K562 (cell line): Measurements from ENCODE around the gene TTC31. TPM values are rescaled to one million over a fixed set of nuclear protein-coding genes. Genes with fewer than 3 reads are reported as not detected.
A peak's percentile ranks its signal among the peaks of the same experiment; 100 is the strongest.

Experiments used
- ASH1L ChIP-seq: fragments of 450-650 bp; IDR thresholded peaks from 2 replicates; pipeline ENCODE4 v1.6.1; 2018; ENCODE audit warnings: borderline replicate concordance, mild to moderate bottlenecking, low read depth; ENCODE audit not compliant: partially characterized antibody
- ETV6 ChIP-seq, 3 experiments: fragments of 150-350 bp in 1 of 3; sonication (generic) in 1 of 3; formaldehyde crosslinking in 1 of 3; IDR thresholded peaks; 2 replicates each; pipeline versions ENCODE4 v1.6.1 to v1.8.0; 2014 to 2022; ENCODE audit warnings: borderline replicate concordance in 2 of 3, low read depth in 2 of 3, antibody characterized with exemption in 1 of 3, low read length in 1 of 3, mild to moderate bottlenecking in 1 of 3, missing genetic modification reagents in 1 of 3
- HDAC6 ChIP-seq: IDR thresholded peaks from 2 replicates; pipeline ENCODE4 v1.6.1; 2012; ENCODE audit warnings: low read depth, mild to moderate bottlenecking, control low read depth, inconsistent platforms, low read length, moderate library complexity
- HSF4 ChIP-seq: fragments of 250-450 bp; sonication (Bioruptor Pico); IDR thresholded peaks from 2 replicates; pipeline ENCODE4 v2.1.2; 2022; ENCODE audit warnings: mild to moderate bottlenecking, moderate library complexity, borderline replicate concordance
- SOX6 ChIP-seq: fragments of 450-650 bp; IDR thresholded peaks from 2 replicates; pipeline ENCODE4 v1.6.1; 2014; ENCODE audit warnings: mild to moderate bottlenecking
- SRF ChIP-seq, 2 experiments: fragments of 250-450, 450-650 bp in 1 of 2; sonication (Bioruptor Pico) in 1 of 2; sonication (generic) in 1 of 2; formaldehyde crosslinking; IDR thresholded peaks; 2 replicates each; pipeline versions ENCODE4 v1.5.0 to v1.5.1; 2020 to 2022; ENCODE audit warnings: mild to moderate bottlenecking in 1 of 2, missing genetic modification reagents in 1 of 2
- TBL1XR1 ChIP-seq, 2 experiments: IDR thresholded peaks; 2 replicates each; pipeline ENCODE4 v1.6.1; 2012; ENCODE audit warnings: improper control_type of control experiment in 2 of 2, low read length in 2 of 2, mild to moderate bottlenecking in 1 of 2
- ZNF586 ChIP-seq: fragments of 450-650 bp; formaldehyde crosslinking; conservative IDR thresholded peaks from 2 replicates; pipeline ENCODE4 v1.4.0; 2020; ENCODE audit warnings: mild to moderate bottlenecking, moderate library complexity
- ZZZ3 ChIP-seq: fragments of 450-650 bp; IDR thresholded peaks from 2 replicates; pipeline ENCODE4 v1.6.1; 2016; ENCODE audit warnings: antibody characterized with exemption, mild to moderate bottlenecking, moderate library complexity
- polyA plus RNA-seq, 8 experiments: library from polyadenylated mRNA; depleted of rRNA in 4 of 8; stranded (reverse) in 5 of 8; unstranded in 3 of 8; fragments of >200 nt; fragmentation: Nextera tagmentation in 2 of 8; fragmentation: Illumina TruSeq in 1 of 8; extraction: Ambion mirVana in 2 of 8; extraction: Trizol in 1 of 8; gene quantifications; 2 replicates each; pipeline versions ENCODE4 v1.2.1 to v1.2.3, GENCODE V29; 2011 to 2014; ENCODE audit warnings: inconsistent platforms in 1 of 8, missing spikeins in 1 of 8
- total RNA-seq, 7 experiments: library from RNA; depleted of rRNA in 6 of 7; stranded (reverse); fragments of >200 nt in 6 of 7; fragmentation: Illumina TruSeq in 2 of 7; extraction: Trizol in 2 of 7; gene quantifications; 2 replicates each; pipeline versions ENCODE4 v1.2.1 to v1.2.3, GENCODE V29; 2011 to 2021; ENCODE audit warnings: low replicate concordance in 1 of 7
- TF ChIP-seq, protein P1 (sequence below): sonication (generic); formaldehyde crosslinking; IDR thresholded peaks from 2 replicates; pipeline ENCODE4 v1.8.0; 2022; ENCODE audit warnings: mild to moderate bottlenecking, missing genetic modification reagents
- TF ChIP-seq, protein P2 (sequence below): sonication (generic); formaldehyde crosslinking; IDR thresholded peaks from 2 replicates; pipeline ENCODE4 v1.4.0; 2020; ENCODE audit warnings: mild to moderate bottlenecking, missing genetic modification reagents
- TF ChIP-seq, protein P3 (sequence below): sonication (generic); formaldehyde crosslinking; IDR thresholded peaks from 2 replicates; pipeline ENCODE4 v1.8.0; 2023; ENCODE audit warnings: mild to moderate bottlenecking, missing genetic modification reagents
- TF ChIP-seq, protein P4 (sequence below): fragments of 450-650 bp; formaldehyde crosslinking; IDR thresholded peaks from 2 replicates; pipeline ENCODE4 v1.4.0; 2022; ENCODE audit warnings: missing genetic modification characterization
- TF ChIP-seq, protein P5 (sequence below): fragments of 200-800 bp; sonication (Bioruptor generic); IDR thresholded peaks from 2 replicates; pipeline ENCODE4 v1.6.1; 2016; ENCODE audit warnings: missing genetic modification characterization, missing compliant biosample characterization

Gene TTC31
- total and polyA plus RNA-seq, 9 of the 15 experiments (the other 6 are each of a cell fraction or from before 2014, with no cell fraction given) = 4.7 to 30.5 (median 15.9) TPM

DNA sequence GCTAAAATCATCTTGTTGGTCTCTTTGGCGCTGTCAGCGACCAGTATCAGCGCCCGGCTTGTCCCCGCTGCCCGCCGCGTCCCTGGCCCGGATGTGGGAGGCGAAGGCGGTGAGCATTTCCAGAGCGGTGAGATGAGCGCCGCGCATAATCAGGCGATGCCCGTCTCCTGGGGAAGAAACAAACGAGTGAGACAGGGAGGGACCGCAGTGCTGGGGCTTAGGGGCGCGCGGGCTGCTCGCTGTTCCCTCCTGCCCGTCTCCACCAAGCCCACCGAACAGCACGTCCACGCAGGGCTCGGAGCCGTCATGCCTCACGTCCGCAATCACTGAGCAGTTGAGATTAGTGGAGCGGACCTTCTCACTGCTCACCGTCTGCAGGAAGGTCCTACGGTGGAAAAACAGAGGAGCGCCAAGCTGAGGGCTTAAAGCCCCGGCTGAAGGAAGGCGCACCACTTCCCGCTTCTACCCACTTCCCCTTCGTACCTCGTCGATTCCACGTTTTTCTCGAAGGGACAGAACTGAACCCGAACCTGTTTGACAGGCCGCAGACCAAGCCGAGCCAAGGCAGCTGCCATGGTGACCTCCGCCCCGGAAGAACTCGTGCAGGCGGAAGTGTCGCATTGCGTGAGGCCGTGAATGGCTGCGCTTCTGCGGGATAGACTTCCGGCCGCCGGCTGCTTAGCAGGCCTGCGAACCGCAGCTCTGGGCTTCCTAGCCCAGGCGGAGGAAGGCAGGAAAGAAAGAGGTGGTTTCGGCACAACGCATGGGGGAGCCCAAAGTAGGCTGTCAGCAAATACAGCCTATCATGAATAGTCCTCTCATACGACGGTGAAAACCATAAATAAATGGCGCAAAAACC is 10.6 kb upstream of the TTC31 start, which contains the start of gene MRPL53 (continued):
- TF ChIP-seq, protein P1, sequence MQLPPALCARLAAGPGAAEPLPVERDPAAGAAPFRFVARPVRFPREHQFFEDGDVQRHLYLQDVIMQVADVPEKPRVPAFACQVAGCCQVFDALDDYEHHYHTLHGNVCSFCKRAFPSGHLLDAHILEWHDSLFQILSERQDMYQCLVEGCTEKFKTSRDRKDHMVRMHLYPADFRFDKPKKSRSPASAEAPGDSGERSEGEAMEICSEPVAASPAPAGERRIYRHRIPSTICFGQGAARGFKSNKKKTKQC = peak; percentile 68; the same call in 1 of the 2 replicates
- TF ChIP-seq ZNF586 = 0 out of 2 replicates have a peak, but pooled peaks have one; percentile 9
- TF ChIP-seq, protein P2, sequence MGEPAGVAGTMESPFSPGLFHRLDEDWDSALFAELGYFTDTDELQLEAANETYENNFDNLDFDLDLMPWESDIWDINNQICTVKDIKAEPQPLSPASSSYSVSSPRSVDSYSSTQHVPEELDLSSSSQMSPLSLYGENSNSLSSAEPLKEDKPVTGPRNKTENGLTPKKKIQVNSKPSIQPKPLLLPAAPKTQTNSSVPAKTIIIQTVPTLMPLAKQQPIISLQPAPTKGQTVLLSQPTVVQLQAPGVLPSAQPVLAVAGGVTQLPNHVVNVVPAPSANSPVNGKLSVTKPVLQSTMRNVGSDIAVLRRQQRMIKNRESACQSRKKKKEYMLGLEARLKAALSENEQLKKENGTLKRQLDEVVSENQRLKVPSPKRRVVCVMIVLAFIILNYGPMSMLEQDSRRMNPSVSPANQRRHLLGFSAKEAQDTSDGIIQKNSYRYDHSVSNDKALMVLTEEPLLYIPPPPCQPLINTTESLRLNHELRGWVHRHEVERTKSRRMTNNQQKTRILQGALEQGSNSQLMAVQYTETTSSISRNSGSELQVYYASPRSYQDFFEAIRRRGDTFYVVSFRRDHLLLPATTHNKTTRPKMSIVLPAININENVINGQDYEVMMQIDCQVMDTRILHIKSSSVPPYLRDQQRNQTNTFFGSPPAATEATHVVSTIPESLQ (CRISPR knock-in tag) = no peak
- peak in 1 of 2 experiments; percentile 70; a peak in 1 of 4 replicates for TF ChIP-seq TBL1XR1 (IDR thresholded peaks at IDR 0.05; ENCODE audit: low read length in 2 of 2)
- peak; percentile 47 for TF ChIP-seq ASH1L
- TF ChIP-seq, protein P3, sequence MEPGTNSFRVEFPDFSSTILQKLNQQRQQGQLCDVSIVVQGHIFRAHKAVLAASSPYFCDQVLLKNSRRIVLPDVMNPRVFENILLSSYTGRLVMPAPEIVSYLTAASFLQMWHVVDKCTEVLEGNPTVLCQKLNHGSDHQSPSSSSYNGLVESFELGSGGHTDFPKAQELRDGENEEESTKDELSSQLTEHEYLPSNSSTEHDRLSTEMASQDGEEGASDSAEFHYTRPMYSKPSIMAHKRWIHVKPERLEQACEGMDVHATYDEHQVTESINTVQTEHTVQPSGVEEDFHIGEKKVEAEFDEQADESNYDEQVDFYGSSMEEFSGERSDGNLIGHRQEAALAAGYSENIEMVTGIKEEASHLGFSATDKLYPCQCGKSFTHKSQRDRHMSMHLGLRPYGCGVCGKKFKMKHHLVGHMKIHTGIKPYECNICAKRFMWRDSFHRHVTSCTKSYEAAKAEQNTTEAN (CRISPR knock-in tag) = no peak
- no peak for TF ChIP-seq HSF4 (CRISPR knock-in tag)
- peak in 1 of 2 experiments; percentile 60; a peak in 2 of 4 replicates for TF ChIP-seq SRF (CRISPR knock-in tag; IDR thresholded peaks at IDR 0.05)
- peak; percentile 82; the same call in 1 of the 2 replicates for TF ChIP-seq HDAC6
- TF ChIP-seq ETV6 (IDR thresholded peaks at IDR 0.05; ENCODE audit: borderline replicate concordance in 1 of 2, low read depth in 2 of 2, low read length in 1 of 2) = no peak
- TF ChIP-seq ETV6 (CRISPR knock-in tag; IDR thresholded peaks at IDR 0.05; ENCODE audit: borderline replicate concordance) = no peak
- TF ChIP-seq, protein P4, sequence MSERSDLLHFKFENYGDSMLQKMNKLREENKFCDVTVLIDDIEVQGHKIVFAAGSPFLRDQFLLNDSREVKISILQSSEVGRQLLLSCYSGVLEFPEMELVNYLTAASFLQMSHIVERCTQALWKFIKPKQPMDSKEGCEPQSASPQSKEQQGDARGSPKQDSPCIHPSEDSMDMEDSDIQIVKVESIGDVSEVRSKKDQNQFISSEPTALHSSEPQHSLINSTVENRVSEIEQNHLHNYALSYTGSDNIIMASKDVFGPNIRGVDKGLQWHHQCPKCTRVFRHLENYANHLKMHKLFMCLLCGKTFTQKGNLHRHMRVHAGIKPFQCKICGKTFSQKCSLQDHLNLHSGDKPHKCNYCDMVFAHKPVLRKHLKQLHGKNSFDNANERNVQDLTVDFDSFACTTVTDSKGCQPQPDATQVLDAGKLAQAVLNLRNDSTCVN (CRISPR knock-in tag) = peak; percentile 72; the same call in 1 of the 2 replicates
- no peak for TF ChIP-seq SOX6
- TF ChIP-seq, protein P5, sequence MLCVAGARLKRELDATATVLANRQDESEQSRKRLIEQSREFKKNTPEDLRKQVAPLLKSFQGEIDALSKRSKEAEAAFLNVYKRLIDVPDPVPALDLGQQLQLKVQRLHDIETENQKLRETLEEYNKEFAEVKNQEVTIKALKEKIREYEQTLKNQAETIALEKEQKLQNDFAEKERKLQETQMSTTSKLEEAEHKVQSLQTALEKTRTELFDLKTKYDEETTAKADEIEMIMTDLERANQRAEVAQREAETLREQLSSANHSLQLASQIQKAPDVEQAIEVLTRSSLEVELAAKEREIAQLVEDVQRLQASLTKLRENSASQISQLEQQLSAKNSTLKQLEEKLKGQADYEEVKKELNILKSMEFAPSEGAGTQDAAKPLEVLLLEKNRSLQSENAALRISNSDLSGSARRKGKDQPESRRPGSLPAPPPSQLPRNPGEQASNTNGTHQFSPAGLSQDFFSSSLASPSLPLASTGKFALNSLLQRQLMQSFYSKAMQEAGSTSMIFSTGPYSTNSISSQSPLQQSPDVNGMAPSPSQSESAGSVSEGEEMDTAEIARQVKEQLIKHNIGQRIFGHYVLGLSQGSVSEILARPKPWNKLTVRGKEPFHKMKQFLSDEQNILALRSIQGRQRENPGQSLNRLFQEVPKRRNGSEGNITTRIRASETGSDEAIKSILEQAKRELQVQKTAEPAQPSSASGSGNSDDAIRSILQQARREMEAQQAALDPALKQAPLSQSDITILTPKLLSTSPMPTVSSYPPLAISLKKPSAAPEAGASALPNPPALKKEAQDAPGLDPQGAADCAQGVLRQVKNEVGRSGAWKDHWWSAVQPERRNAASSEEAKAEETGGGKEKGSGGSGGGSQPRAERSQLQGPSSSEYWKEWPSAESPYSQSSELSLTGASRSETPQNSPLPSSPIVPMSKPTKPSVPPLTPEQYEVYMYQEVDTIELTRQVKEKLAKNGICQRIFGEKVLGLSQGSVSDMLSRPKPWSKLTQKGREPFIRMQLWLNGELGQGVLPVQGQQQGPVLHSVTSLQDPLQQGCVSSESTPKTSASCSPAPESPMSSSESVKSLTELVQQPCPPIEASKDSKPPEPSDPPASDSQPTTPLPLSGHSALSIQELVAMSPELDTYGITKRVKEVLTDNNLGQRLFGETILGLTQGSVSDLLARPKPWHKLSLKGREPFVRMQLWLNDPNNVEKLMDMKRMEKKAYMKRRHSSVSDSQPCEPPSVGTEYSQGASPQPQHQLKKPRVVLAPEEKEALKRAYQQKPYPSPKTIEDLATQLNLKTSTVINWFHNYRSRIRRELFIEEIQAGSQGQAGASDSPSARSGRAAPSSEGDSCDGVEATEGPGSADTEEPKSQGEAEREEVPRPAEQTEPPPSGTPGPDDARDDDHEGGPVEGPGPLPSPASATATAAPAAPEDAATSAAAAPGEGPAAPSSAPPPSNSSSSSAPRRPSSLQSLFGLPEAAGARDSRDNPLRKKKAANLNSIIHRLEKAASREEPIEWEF (CRISPR knock-in tag) = no peak
- TF ChIP-seq ZZZ3 = peak; percentile 58; the same call in 1 of the 2 replicates
